ENCODE results near the gene TEFM. TPM values are rescaled to one million over a fixed set of nuclear protein-coding genes. Genes with fewer than 3 reads are reported as not detected.

Gene TEFM
- total and polyA plus RNA-seq, 2 donors (not counting 1 experiment from before 2014, with no cell fraction given), result 10.9 to 11.1 TPM

DNA sequence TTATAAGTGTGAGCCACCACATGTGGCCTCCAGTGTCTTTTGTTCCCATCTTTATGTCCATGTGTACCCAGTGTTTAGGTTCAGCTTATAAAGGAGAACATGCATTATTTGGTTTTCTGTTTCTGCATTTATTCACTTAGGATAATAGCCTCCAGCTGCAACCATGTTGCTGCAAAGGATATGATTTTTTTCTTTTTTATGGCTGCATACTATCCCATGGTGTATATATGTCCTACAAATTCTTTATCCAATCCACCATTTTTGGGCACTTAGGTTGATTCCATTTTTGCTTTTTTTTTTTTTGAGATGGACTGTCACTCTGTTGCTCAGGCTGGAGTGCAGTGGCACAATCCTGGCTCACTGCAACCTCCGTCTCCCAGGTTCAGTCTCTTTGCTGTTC lies 41.4 kb downstream of the TEFM start:
- Histone ChIP-seq H3K4me3 (replicated peaks in 1 of 4; ENCODE audit: control extremely low read depth in 1 of 4, insufficient read depth in 1 of 4, low read depth in 3 of 4, low read length in 4 of 4) (no peak overlapping the region), H2AFZ (ENCODE audit: low read length) (no peak overlapping the region), H3K4me2 (ENCODE audit: extremely low read depth, insufficient read depth, low read length) (no peak overlapping the region), H3K79me2 (ENCODE audit: control insufficient read depth, insufficient read depth, low read length) (no peaks in the 10 kb centered on the region), H3K36me3 (ENCODE audit: control insufficient read depth, insufficient read depth, low read length) (no peaks in the 10 kb centered on the region), H3K9ac (ENCODE audit: insufficient read depth, low read length) (no peak overlapping the region), H3K9me3 (ENCODE audit: control insufficient read depth, insufficient read depth, low read depth, low read length) (no peaks in the 10 kb centered on the region), H3K27me3 (ENCODE audit: control insufficient read depth, insufficient read depth, low read length) (no peaks in the 10 kb centered on the region), H4K20me1 (ENCODE audit: control insufficient read depth, extremely low read depth, insufficient read depth, low read length) (no peaks in the 10 kb centered on the region), H3K4me1 (ENCODE audit: control insufficient read depth, extremely low read depth, insufficient read depth, low read length) (no peaks in the 10 kb centered on the region), H3K27ac (ENCODE audit: insufficient read depth, low read length) (no peak overlapping the region)
- TF ChIP-seq, protein P1, sequence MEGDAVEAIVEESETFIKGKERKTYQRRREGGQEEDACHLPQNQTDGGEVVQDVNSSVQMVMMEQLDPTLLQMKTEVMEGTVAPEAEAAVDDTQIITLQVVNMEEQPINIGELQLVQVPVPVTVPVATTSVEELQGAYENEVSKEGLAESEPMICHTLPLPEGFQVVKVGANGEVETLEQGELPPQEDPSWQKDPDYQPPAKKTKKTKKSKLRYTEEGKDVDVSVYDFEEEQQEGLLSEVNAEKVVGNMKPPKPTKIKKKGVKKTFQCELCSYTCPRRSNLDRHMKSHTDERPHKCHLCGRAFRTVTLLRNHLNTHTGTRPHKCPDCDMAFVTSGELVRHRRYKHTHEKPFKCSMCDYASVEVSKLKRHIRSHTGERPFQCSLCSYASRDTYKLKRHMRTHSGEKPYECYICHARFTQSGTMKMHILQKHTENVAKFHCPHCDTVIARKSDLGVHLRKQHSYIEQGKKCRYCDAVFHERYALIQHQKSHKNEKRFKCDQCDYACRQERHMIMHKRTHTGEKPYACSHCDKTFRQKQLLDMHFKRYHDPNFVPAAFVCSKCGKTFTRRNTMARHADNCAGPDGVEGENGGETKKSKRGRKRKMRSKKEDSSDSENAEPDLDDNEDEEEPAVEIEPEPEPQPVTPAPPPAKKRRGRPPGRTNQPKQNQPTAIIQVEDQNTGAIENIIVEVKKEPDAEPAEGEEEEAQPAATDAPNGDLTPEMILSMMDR (conservative IDR thresholded peaks at IDR 0.05 in 1 of 2, IDR thresholded peaks at IDR 0.05 in 1 of 2; ENCODE audit: low read depth in 1 of 2, low read length in 2 of 2), result no peak
- TF ChIP-seq EZH2 (IDR thresholded peaks at IDR 0.05; ENCODE audit: low read length, missing control alignments), result no peak
- no peak for DNase-seq (ENCODE audit: low read depth in 2 of 2)

DNA sequence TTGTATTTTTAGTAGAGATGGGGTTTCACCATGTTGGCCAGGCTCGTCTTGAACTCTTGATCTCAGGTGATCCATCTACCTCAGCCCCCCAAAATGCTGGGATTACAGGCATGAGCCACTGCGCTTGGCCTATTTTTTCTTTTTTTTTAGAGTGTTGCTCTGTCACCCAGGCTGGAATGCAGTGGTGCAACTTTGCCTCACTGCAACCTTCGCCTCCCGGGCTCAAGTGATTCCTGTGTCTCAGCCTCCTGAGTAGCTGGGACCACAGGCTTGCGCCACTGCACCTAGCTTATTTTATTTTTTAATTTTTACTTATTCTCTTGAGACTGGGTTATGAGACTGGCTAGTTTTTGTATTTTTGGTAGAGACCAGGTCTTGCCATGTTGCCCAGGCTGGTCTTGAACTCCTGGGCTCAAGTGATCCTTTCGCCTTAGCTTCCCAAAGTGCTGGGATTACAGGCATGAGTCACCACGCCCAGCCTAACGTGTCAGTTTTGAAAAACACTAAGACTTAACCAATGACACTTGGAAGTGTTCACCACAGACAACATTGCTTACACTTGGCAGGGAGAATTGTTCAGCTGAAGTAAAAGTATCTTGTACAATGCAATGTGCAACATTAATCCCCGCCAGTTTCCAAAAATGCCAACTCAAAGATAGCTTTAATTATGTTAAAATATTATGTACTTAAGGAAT lies 47.3 kb downstream of the TEFM start:
- peak; percentile 2 to 39 for DNase-seq (ENCODE audit: low read depth in 2 of 2)
- no peak overlapping the region for H3K4me3 ChIP-seq (replicated peaks in 1 of 4; ENCODE audit: control extremely low read depth in 1 of 4, insufficient read depth in 1 of 4, low read depth in 3 of 4, low read length in 4 of 4)
- no peaks in the 10 kb centered on the region for H4K20me1 ChIP-seq (ENCODE audit: control insufficient read depth, extremely low read depth, insufficient read depth, low read length)
- no peak overlapping the region for H2AFZ ChIP-seq (ENCODE audit: low read length)
- H3K27ac ChIP-seq (ENCODE audit: insufficient read depth, low read length), result no peak overlapping the region
- H3K36me3 ChIP-seq (ENCODE audit: control insufficient read depth, insufficient read depth, low read length), result no peaks in the 10 kb centered on the region
- no peaks in the 10 kb centered on the region for H3K79me2 ChIP-seq (ENCODE audit: control insufficient read depth, insufficient read depth, low read length)
- H3K27me3 ChIP-seq (ENCODE audit: control insufficient read depth, insufficient read depth, low read length), result no peaks in the 10 kb centered on the region
- no peak overlapping the region for H3K9ac ChIP-seq (ENCODE audit: insufficient read depth, low read length)
- no peak overlapping the region for H3K4me2 ChIP-seq (ENCODE audit: extremely low read depth, insufficient read depth, low read length)
- no peaks in the 10 kb centered on the region for H3K4me1 ChIP-seq (ENCODE audit: control insufficient read depth, extremely low read depth, insufficient read depth, low read length)
- TF ChIP-seq, protein P1 (conservative IDR thresholded peaks at IDR 0.05 in 1 of 2, IDR thresholded peaks at IDR 0.05 in 1 of 2; ENCODE audit: low read depth in 1 of 2, low read length in 2 of 2), result no peak
- no peak for TF ChIP-seq EZH2 (IDR thresholded peaks at IDR 0.05; ENCODE audit: low read length, missing control alignments)
- H3K9me3 ChIP-seq (ENCODE audit: control insufficient read depth, insufficient read depth, low read depth, low read length), result no peaks in the 10 kb centered on the region

DNA sequence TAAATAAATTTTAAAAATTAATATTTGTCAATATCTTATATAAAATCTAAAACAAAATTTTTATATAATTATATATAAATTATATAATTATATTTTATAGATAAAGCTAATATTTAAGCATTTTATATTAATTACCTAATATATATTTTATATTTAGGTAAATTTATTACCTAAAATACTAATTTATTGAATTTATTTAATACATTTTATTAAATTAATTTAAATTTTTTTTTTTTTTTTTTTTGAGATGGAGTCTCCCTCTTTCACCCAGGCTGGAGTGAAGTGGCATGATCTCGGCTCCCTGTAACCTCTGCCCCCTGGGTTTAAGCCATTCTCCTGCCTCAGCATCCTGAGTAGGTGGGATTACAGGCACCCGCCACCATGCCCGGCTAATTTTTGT lies 51.9 kb downstream of the TEFM start:
- no peak for DNase-seq (ENCODE audit: low read depth in 2 of 2)

More for the DNA sequence above, 51.9 kb downstream of the TEFM start:
- H3K4me2 ChIP-seq (ENCODE audit: extremely low read depth, insufficient read depth, low read length), result no peak overlapping the region
- no peak overlapping the region for H3K4me3 ChIP-seq (replicated peaks in 1 of 4; ENCODE audit: control extremely low read depth in 1 of 4, insufficient read depth in 1 of 4, low read depth in 3 of 4, low read length in 4 of 4)
- H4K20me1 ChIP-seq (ENCODE audit: control insufficient read depth, extremely low read depth, insufficient read depth, low read length), result no peaks in the 10 kb centered on the region
- H3K4me1 ChIP-seq (ENCODE audit: control insufficient read depth, extremely low read depth, insufficient read depth, low read length), result no peaks in the 10 kb centered on the region
- no peak for TF ChIP-seq EZH2 (IDR thresholded peaks at IDR 0.05; ENCODE audit: low read length, missing control alignments)
- no peaks in the 10 kb centered on the region for H3K27me3 ChIP-seq (ENCODE audit: control insufficient read depth, insufficient read depth, low read length)
- no peaks in the 10 kb centered on the region for H3K36me3 ChIP-seq (ENCODE audit: control insufficient read depth, insufficient read depth, low read length)
- H3K27ac ChIP-seq (ENCODE audit: insufficient read depth, low read length), result no peak overlapping the region
- no peak overlapping the region for H2AFZ ChIP-seq (ENCODE audit: low read length)
- no peaks in the 10 kb centered on the region for H3K9me3 ChIP-seq (ENCODE audit: control insufficient read depth, insufficient read depth, low read depth, low read length)
- no peak overlapping the region for H3K9ac ChIP-seq (ENCODE audit: insufficient read depth, low read length)
- H3K79me2 ChIP-seq (ENCODE audit: control insufficient read depth, insufficient read depth, low read length), result no peaks in the 10 kb centered on the region

Other genes with a start within 250 kb of the TEFM start
- gene CRLF3, start 81.5 kb downstream of the TEFM start, total RNA-seq, result 14.1 and 16.7 TPM in 2 replicates
- 12.6 and 13.9 TPM in 2 replicates for gene CRLF3, start 81.5 kb downstream of the TEFM start, polyA plus RNA-seq
- 0.77 and 0.83 TPM in 2 replicates for gene ATAD5, start 74.3 kb downstream of the TEFM start, total RNA-seq
- gene ATAD5, start 74.3 kb downstream of the TEFM start, polyA plus RNA-seq, result 1.6 and 3.3 TPM in 2 replicates
- gene ADAP2, start 15.7 kb upstream of the TEFM start, total RNA-seq, result 3.3 and 4.3 TPM in 2 replicates
- 3.2 and 3.8 TPM in 2 replicates for gene ADAP2, start 15.7 kb upstream of the TEFM start, polyA plus RNA-seq
- gene RNF135, start 64.8 kb upstream of the TEFM start, total RNA-seq, result 11.3 and 13.4 TPM in 2 replicates
- 12.8 and 15.2 TPM in 2 replicates for gene RNF135, start 64.8 kb upstream of the TEFM start, polyA plus RNA-seq
- 52.1 and 78.8 TPM in 2 replicates for gene NF1, start 188.7 kb upstream of the TEFM start, total RNA-seq
- 51.7 and 52.8 TPM in 2 replicates for gene NF1, start 188.7 kb upstream of the TEFM start, polyA plus RNA-seq